SW480 (cell line): Measurements from ENCODE around the gene JAK2.
"Not testable (repeated sequence)": the region's sequence is repeated elsewhere in the genome, so short reads cannot be mapped to it uniquely, and the experiment has no call there.

Source experiments
- DNase-seq: peaks from one replicate; pipeline ENCODE4 v3.0.0-alpha.2; 2016; ENCODE audit warnings: low spot score

Gene JAK2

DNA sequence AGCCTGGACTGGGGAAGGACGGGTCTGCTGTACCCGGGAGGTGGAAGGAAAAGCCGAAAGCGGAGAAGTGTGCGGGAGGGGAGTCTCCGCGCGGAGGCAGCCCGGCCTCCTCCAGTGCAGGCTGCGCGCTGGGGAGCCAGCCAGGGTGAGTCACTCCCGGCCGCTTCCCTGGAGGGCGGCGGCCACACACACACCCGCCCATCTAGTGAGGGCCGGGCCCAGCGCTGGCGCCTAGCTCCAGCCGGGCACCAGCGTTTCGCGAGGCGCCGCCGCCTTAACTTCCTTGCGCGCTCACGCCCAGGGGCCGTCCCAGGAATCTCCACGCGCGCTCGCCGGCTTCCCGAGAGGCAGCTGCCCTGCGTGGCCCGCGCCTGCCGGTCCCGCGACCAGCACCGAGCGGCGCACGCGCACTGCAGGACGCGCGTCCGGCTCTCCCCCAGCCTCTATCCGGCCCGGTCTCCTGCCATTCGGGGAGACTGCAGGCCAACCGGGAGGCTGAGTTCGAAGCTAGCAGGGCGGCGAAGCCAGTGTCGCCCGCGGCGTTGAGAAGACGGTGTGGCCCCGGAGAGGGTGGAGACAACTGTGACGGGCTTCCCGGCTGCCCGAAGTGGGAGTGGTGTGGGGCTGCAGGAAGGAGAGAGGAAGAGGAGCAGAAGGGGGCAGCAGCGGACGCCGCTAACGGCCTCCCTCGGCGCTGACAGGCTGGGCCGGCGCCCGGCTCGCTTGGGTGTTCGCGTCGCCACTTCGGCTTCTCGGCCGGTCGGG, at the start of gene JAK2:
JAK2 (plus strand) TSS at position 652 of the 765 bp plus-strand sequence. CDS start 36,716 bp downstream, outside the sequence.
- DNase-seq: peak; percentile 92

DNA sequence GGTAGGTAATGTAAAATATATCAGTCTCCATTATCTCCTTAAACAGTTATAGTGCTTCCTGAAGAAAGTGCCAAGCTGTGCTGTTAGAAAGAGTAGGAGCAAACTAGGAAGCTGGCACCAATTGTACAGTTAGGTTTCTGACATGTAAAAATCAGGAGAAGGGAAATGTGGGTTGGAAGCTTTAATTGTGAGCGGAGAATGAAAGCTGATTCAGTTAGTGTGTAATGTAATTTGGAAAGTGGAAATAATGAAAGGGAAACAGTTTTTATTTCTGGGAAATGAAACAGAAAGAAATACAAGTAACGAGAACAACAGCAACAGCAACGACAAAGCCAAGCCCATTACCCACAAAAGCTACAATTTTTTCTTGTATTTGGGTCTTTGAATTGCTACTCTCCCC, 48.8 kb upstream of the JAK2 start:
- no peak for DNase-seq

DNA sequence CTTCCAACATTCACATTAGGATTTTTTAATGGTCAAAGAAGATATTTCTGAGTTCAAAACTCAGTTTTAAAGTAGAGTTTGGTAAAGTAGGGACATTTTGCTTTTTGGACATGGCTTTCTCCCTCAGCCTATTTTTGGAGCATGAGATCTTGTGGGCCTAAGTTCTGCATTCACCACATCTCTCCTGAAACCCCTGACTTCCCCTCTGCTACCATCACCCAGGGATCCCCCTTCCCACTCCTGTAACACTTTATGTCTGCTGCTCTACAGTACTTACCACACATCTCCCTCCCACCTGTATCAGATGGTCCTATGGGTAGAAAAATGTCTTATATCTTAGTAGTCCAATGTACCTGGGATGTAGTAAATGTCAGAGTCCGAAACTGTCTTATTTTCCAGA, 48.2 kb upstream of the JAK2 start:
- DNase-seq: no peak

DNA sequence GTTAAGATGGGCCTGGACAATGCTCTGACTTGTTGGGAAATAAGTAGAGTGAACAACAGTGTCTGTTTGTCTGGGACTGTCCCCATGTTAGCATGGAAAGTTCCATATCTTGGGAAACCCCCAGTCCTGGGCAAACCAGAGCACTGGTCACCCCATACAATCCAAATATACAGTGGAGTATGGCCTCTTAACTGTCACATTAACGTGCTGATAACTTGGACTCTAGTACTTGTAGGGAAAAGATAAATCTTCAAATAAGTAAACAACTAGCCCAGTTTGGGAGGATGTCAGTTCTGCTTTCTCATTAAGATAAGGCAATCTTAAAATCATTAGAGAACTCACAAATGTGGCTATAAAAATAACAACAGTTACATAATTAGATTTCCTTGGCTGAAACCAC, 47.6 kb upstream of the JAK2 start:
- DNase-seq: no peak

DNA sequence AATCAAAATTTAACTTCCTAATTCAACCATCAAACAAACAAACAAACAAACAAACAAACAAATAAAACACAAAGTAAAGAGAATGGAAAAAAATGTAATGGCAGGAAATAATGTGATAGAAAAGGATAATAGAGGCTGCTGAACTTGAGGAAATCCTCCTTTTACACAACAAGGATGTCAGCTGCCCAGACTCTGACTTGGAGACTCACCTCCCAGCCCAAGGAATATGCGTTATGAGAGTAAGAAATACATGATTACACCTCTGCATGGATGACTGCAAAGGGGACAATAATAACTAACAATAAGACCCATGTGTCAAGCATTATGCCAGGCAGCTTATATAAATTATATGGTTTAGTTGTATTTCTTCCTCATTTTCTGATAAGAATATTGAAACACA, 46.6 kb upstream of the JAK2 start:
- DNase-seq: no peak

DNA sequence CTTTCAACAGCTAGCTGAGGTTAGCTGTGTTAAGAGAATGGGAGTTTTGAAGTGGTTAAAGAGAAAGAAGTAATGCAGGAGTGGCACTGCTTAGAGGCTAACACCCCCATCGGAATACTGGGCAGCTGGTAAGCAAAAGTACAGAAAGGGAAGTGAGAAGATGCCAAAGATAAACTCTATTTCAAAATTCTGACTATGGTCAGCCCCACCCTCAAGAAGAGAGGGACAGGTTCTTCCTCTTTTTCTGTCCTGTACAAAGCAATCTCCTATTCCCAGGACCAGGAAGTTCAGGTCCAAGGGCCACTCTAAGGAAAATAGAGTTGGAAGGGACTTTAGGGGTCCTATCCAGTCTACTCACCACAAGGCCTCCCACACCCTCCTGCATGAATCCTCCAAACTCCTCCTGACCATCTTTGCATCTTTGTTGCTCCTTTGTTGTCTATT, 45.9 kb upstream of the JAK2 start:
- no peak for DNase-seq

DNA sequence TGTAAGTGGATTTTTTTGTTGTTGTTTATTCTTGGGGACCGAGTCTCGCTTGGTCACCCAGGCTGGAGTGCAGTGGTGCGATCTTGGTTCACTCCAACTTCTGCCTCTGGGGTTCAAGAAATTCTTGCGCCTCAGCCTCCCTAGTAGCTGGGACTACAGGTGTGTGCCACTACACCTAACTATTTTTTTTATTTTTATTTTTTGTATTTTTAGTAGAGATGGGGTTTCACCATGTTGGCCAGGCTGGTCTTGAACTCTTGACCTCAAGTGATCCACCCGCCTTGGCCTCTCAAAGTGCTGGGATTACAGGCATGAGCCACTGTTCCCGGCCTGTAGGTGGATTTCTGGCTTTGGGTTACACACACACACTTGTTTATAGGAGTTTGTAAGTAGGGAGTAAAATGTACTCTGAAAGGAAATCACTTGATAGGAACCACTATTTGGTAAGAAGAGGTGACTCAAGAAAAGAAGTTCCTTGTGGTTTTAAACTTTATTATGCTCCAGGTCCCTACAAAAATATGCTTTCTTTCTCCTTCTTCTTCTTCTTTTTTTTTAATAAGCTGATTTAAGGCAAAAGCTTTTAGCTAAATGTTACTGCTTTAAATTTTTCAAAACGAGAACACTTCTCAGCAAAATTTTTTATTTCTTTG, 42.9 kb upstream of the JAK2 start:
- DNase-seq: not testable (repeated sequence)

DNA sequence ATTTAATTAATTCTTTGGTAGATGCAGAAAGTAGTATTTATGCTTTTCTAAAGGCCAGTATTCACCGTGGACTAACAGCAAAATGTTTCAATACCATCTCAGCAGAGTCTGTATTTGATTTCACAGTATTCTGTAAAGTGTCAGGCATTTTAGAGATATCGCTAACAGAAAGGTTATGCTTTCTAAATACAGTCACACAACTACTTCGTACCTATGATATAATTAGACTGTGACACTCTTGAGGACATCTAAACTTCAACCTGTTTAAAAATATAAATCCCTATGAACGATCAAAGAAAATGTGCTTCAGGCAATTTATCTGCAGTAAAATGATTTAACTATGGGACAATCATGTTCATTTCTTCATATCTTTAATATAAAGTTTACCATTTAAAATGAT, 41.7 kb upstream of the JAK2 start:
- DNase-seq: no peak

DNA sequence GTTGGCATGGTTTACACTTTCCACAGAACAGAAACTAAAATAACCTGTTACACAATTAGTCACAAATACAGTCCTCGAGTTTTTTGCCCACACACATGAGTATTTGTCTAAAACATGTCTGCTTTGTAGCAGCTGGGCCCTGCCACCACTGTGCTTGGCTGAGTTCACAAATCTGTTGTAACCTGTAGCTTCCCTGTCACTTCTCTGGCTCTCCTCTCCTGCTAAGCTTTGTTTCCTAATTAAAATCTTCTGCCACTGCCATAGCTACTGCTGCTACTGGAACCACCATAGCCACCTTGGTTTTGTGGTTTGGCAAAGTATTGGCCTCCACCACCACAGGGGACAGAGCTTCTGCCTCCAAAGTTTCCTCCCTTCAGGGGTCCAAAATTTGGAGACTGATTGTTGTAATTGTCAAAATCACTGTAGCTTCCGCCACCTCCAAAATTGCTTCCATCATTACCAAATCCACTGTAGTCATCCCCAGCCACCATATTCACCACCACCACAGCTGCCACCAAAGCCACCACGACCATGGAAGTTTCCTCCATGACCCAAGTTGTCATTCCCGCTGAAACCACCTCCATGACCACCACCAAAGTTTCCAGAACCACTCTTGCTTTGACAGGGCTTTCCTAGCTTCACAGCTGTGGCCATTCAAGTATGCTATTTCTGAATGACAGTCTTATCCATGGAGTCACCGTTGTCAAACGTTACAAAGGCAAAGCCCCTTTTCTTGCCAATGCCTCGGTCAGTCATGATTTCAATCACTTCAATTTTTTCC, 40.5 kb upstream of the JAK2 start:
- not testable (repeated sequence) for DNase-seq

DNA sequence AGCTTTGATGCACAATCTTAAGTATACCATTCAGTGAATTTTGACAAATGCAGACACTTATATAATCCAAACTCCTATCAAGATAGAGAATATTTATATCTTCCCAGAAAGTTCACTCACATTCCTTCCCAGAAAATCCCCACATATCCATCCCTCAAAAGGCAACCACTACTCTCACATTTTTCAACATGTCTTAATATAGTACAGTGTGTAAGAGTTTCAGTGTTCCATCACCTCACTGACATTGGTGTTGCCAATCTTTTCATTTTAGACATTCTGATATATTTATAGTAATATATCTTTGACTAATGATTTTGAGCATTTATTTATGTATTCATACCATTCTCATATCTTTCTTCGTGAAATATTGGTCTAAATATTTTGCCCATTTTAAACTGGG, 38.1 kb upstream of the JAK2 start:
- no peak for DNase-seq

DNA sequence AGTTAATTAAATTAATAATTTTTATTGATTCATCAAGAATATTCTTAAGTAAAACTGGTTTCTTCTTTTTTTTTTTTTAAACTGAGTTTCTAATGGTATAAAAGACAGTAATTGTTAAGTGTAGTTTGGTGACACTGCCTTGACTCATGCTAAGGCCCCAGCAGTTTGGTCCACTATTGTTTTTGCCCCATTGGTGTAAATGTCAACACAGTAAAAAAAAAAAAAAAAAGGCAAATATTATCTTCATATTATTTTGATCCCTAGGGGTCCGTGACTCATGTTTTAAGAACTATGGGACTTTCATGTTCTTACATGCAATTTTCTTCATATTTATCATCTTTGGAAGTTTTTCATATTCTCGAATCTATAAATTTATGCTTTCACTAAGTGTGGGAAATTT, 29.2 kb upstream of the JAK2 start:
- no peak for DNase-seq

DNA sequence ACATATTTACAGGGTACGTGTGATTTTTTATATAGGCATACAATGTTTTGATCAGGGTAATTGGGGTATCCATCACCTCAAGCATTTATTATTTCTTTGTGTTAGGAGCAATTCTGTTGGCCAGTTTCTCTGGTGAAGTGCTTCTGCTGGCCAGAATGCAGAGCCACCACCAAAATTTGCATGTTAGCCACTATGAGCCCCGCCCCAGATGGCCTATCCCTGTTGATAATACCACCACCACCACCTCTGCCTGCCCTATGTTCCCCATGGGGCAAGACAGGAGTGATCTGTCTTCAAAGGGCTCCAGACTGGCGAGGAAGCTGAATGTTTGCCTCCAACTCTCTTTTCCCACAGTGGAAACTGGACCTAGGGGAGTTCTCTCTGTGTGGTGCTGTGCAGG, 26.0 kb upstream of the JAK2 start:
- DNase-seq: no peak

DNA sequence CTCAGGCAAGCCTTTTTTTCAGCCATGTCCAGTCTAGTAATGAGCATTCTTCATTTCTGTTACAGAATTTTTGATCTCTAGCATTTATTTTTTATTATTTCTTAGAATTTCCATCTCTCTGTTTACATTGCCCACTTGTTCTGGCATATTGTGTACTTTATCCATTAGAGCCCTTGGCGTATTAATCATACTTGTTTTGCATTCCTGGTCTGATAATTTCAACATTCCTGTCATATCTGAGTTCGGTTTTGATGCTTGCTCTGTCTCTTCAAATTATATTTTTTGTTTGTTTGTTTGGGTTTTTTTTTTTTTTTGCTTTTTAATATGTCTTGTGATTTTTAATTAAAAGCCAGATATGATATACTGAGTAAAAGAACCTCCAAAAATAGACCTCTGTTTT, 23.0 kb upstream of the JAK2 start:
- DNase-seq: no peak

DNA sequence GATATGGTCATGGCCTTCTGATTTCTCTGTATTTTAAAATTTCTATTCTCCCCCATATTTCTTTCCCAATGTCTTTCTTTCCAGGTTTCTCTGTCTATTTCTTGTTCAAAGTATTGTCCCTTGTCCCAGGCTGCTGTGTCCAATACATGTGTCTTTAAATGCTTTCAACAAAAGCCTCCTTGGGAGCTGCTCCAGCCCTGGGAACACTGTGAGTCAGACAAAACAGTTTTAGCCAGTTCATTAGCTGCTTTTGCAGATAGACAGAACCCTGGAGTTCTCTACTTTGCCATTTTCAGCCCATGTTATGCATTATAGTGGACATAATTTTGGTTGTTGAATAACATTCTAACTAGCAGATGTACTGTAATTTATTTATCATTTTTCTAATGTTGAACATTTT, 20.5 kb upstream of the JAK2 start:
- DNase-seq: no peak

DNA sequence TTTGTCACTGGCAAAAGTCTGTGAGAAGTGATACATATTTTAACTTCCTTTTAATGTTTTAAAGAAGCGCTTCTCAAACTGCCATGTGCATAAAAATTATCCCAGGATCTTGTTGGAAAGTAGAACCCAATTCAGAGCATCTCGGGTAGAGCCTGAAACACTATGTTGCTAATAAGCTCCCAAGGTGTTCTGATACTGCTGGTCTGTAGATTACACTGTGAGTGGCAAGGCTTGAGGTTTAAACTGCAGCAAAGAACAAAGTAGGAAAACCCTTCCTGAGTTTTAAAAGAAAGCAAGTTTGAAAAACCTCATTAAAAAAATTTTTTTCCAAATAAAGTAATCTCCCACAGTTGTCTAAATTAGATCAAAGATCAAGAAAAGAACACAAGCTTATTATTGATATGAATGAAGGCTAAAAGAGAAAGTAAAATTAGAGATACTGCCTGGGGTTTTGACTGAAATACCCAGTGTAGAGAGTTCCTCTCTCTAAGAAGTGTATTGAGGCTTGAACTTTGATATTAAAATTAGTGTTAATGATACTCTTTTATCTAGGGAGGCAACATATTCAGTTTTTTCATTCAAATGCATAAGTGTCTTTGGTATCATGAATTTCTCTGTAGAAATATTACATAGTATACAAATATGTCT, 19.8 kb upstream of the JAK2 start:
- DNase-seq: no peak

DNA sequence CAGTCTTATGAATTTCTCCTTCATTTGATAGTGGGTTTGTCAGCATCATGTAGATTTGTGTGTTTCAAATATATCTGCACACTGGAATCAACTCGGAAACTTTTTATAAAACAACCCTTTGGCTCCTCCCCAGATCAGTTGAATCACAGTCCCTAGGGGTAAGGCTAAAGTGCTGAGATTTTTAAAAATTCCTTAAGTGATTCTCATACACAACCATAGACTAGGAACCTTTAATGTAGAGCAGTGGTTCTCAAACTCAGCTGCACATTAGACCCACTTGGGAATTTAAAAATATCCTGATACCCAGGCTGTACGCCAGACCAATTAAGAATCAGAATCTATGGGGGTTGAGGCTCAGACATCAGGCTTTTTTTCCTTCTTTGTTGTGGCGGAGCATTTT, 17.5 kb upstream of the JAK2 start:
- DNase-seq: no peak

DNA sequence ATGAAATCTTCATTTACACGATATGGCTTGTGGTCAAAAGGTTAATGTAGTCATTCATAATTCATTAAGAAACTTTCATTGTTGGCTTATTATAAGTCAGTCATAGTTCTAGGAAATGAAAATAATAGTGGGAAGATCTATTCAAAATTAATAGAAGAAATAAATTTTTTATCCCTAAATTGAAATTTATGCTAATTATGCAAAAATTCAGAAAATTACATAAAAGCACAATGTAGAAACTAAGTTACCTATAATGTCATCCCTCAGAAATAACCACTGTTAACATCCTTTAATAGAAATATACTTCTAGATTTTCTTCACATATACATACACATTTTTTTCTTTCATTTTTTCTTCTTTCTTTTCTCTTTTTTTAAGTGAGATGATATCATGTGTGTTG, 15.9 kb upstream of the JAK2 start:
- no peak for DNase-seq

DNA sequence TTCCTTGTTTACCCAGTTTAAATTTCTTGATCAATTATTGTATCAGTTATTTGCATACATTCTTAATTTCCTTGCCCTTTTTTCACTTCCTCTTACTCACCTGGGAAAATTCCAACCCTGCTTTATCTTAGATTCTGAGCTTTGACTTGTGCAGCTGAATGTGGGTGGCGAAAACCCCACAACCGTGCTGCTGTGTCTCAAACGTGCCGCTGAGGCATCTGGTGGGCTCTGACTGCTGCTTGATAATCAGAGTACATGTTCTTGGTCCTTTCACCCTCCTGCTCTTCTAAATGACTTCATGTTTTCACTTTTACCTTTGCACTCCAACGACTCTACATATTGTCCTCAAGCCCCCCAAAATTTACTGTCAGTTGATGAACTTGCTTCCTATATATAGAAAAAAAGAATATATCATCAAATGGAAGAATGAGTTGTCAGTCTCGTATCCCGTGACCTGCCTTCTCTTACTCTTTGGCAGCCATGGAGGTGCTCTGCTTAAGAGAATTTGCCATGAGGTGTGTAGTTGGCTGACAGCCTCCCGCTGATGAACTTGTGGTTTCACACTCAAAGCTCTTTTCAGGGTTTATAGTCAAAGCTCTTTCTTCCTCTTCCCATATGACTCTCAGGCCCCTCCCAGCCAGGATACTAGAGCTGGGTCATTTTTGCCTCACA, 14.0 kb upstream of the JAK2 start:
- no peak for DNase-seq

DNA sequence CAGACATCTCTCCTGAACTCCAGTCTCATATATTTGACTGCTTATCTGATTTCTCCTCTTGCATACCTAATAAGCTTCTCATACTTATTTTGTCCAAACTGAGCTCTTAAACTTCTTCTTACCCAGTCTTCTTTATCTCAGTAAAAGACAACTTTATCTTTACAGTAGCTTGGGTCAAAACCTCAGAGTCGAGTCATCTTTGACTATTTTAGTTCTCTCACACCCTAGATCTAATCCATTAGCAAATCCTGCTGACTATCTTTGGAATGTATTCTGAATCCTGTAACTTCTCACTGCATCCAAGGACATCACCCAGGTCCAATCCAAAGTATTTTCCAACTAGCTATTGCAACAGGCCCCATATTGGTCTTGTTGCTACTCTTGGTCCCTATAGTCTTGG, 11.8 kb upstream of the JAK2 start:
- no peak for DNase-seq

DNA sequence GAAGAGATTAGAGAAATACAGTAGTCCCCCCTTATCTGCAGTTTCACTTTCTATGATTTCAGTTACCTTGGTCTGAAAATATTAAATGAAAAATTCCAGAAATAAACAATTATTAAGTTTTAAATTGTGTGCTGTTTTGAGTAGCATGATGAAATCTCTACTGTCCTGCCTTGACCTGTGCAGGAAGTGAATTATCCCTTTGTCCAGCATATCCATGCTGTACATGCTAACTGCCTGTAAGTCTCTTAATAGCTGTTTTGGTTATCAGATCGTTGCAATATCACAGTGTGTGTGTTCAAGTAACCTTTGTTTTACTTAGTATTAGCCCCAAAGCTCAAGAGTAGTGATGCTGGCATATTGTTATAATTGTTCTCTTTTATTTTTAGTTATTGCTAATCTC, 11.2 kb upstream of the JAK2 start:
- DNase-seq: no peak

DNA sequence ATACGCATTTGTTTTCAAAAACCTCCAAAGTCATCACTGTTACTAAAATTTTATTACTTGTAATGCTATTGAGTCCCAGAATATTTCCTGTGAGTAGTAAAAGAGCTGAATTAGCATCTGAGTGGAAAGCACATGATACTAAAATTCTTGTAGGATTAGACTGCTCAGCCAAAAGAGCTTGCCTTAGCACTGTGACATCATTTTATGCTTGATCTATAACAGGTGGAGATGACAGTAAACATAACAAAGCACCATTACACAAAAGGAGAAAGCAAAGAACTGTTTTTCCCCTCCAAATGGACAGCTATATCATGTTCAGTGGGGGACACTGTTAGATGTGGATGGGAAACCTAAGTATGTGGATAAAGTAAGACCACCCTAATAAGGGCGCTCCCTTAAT, 5.8 kb upstream of the JAK2 start:
- DNase-seq: no peak
